A549 (cell line): ENCODE results near the gene DNAJB12. TPM values are rescaled to one million over a fixed set of nuclear protein-coding genes. Genes with fewer than 3 reads are reported as not detected.

Source experiments
- ATAC-seq, 2 experiments: fragments of 200-7000 bp in 1 of 2; fragments of >200 bp in 1 of 2; cut with Nextera tagmentation in 1 of 2; cut with Tn5 transposase in 1 of 2; 3 replicates each; pipeline versions ENCODE4 v1.8.0 to v1.9.1; 2018 to 2020; ENCODE audit warnings: mild to moderate bottlenecking in 1 of 2, moderate library complexity in 1 of 2
- CTCF ChIA-PET: fragments of 300-600 bp; sonication (Branson Sonifier 250); formaldehyde crosslinking; extraction: SDS; loops from one replicate; lab custom pipeline; 2021; ENCODE audit warnings: antibody characterized with exemption, inconsistent platforms; lab: Yijun Ruan, JAX
- POLR2A ChIA-PET: fragments of 350-600 bp; formaldehyde crosslinking; extraction: SDS; loops from one replicate; lab custom pipeline; 2021; ENCODE audit warnings: antibody characterized with exemption, inconsistent platforms; lab: Yijun Ruan, JAX
- DNase-seq, 2 experiments: peaks; one replicate each; pipeline versions ENCODE4 v3.0.0 to v3.0.0-alpha.2; 2011 to 2016; ENCODE audit warnings: low read depth in 1 of 2, low spot score in 1 of 2
- FAIRE-seq: peaks from 2 replicates; lab custom pipeline; 2011; peaks lifted over from hg19 to GRCh38; lab: Jason Lieb, UNC
- H3K27ac ChIP-seq, 2 experiments: fragments of >200 bp; sonication (Bioruptor Twin); formaldehyde crosslinking; 3 replicates each; pipeline ENCODE4 v1.5.1; 2016 to 2017
- H3K4me1 ChIP-seq: fragments of >200 bp; sonication (Bioruptor Twin); formaldehyde crosslinking; 3 replicates; pipeline ENCODE4 v1.6.1; 2016
- H3K4me2 ChIP-seq: fragments of >200 bp; sonication (Bioruptor Twin); formaldehyde crosslinking; 3 replicates; pipeline ENCODE4 v1.6.1; 2016
- H3K4me3 ChIP-seq: fragments of >200 bp; sonication (Bioruptor Twin); formaldehyde crosslinking; 3 replicates; pipeline ENCODE4 v1.5.1; 2016
- H3K9me3 ChIP-seq: fragments of >200 bp; sonication (Bioruptor Twin); formaldehyde crosslinking; 3 replicates; pipeline ENCODE4 v1.6.1; 2016
- ATOH8 ChIP-seq: fragments of 250-450 bp; sonication (Bioruptor Pico); IDR thresholded peaks from 2 replicates; pipeline ENCODE4 v1.5.0; 2020; ENCODE audit warnings: low read depth, mild to moderate bottlenecking, moderate library complexity
- CBX8 ChIP-seq: fragments of 200-600 bp; sonication (generic); IDR thresholded peaks from 2 replicates; pipeline ENCODE4 v1.6.1; 2016
- CEBPB ChIP-seq, 2 experiments: fragments of >200 bp in 1 of 2; sonication (Bioruptor Twin) in 1 of 2; formaldehyde crosslinking in 1 of 2; IDR thresholded peaks; 2 replicates each; pipeline ENCODE4 v1.6.1; 2012 to 2016
- CTCF ChIP-seq: fragments of >200 bp; sonication (Bioruptor Twin); formaldehyde crosslinking; IDR thresholded peaks from 3 replicates; pipeline ENCODE4 v1.5.1; 2016
- EP300 ChIP-seq, 2 experiments: fragments of >200 bp; sonication (Bioruptor Twin); formaldehyde crosslinking; IDR thresholded peaks; 2 replicates in 1 of 2; 3 replicates in 1 of 2; pipeline ENCODE4 v1.6.1; 2016 to 2017
- FOSB ChIP-seq: fragments of 250-450 bp; sonication (Bioruptor Pico); IDR thresholded peaks from 2 replicates; pipeline ENCODE4 v1.5.0; 2020; ENCODE audit warnings: mild to moderate bottlenecking, moderate library complexity
- FOSL2 ChIP-seq, 2 experiments: fragments of 450-650 bp in 1 of 2; fragments of >200 bp in 1 of 2; sonication (Bioruptor Twin) in 1 of 2; formaldehyde crosslinking; IDR thresholded peaks; 2 replicates each; pipeline versions ENCODE4 v1.5.0 to v1.6.1; 2016 to 2020; ENCODE audit warnings: mild to moderate bottlenecking in 1 of 2, moderate library complexity in 1 of 2
- HEYL ChIP-seq: fragments of 250-450 bp; sonication (Bioruptor Pico); IDR thresholded peaks from 2 replicates; pipeline ENCODE4 v1.8.0; 2021; ENCODE audit warnings: mild to moderate bottlenecking, moderate library complexity
- HMGXB4 ChIP-seq: fragments of 250-450 bp; sonication (Bioruptor Pico); IDR thresholded peaks from 2 replicates; pipeline ENCODE4 v1.5.0; 2021; ENCODE audit warnings: mild to moderate bottlenecking, moderate library complexity, borderline replicate concordance
- HOXA7 ChIP-seq: fragments of 250-450 bp; sonication (Bioruptor Pico); IDR thresholded peaks from 2 replicates; pipeline ENCODE4 v1.5.0; 2020; ENCODE audit warnings: mild to moderate bottlenecking, moderate library complexity
- HOXB13 ChIP-seq: fragments of 250-450 bp; sonication (Bioruptor Pico); IDR thresholded peaks from 2 replicates; pipeline ENCODE4 v1.5.0; 2020; ENCODE audit warnings: low read depth, mild to moderate bottlenecking, moderate library complexity
- HOXB5 ChIP-seq: fragments of 250-450 bp; sonication (Bioruptor Pico); IDR thresholded peaks from 2 replicates; pipeline ENCODE4 v1.5.0; 2020; ENCODE audit warnings: mild to moderate bottlenecking, moderate library complexity
- JUN ChIP-seq, 2 experiments: fragments of >200 bp; sonication (Bioruptor Twin); formaldehyde crosslinking; IDR thresholded peaks; 2 replicates in 1 of 2; 3 replicates in 1 of 2; pipeline ENCODE4 v1.6.1; 2016 to 2017
- JUNB ChIP-seq: fragments of >200 bp; sonication (Bioruptor Twin); formaldehyde crosslinking; IDR thresholded peaks from 2 replicates; pipeline ENCODE4 v1.6.1; 2016
- MAFK ChIP-seq: fragments of 450-650 bp; IDR thresholded peaks from 2 replicates; pipeline ENCODE4 v1.6.1; 2014; ENCODE audit not compliant: partially characterized antibody
- NR3C1 ChIP-seq: fragments of >200 bp; sonication (Bioruptor Twin); formaldehyde crosslinking; IDR thresholded peaks from 3 replicates; pipeline ENCODE4 v1.6.1; 2017
- PBX3 ChIP-seq: IDR thresholded peaks from 2 replicates; pipeline ENCODE4 v1.6.1; 2012
- RAD21 ChIP-seq, 2 experiments: fragments of >200 bp in 1 of 2; sonication (Bioruptor Twin) in 1 of 2; formaldehyde crosslinking in 1 of 2; IDR thresholded peaks in 1 of 2; conservative IDR thresholded peaks in 1 of 2; 2 replicates in 1 of 2; 3 replicates in 1 of 2; pipeline ENCODE4 v1.6.1; 2012 to 2018; ENCODE audit warnings: inconsistent platforms in 1 of 2
- RCOR1 ChIP-seq: fragments of 150-350 bp; IDR thresholded peaks from 2 replicates; pipeline ENCODE4 v1.6.1; 2014; ENCODE audit warnings: antibody characterized with exemption, low read length, low read depth
- TFCP2L1 ChIP-seq: fragments of 250-450 bp; sonication (Bioruptor Pico); IDR thresholded peaks from 2 replicates; pipeline ENCODE4 v1.5.0; 2021; ENCODE audit warnings: mild to moderate bottlenecking
- ZNF302 ChIP-seq: fragments of 250-450 bp; sonication (Bioruptor Pico); IDR thresholded peaks from 2 replicates; pipeline ENCODE4 v1.9.0; 2021; ENCODE audit warnings: inconsistent platforms, mild to moderate bottlenecking, moderate library complexity
- ZSCAN20 ChIP-seq: fragments of 250-450 bp; sonication (Bioruptor Pico); IDR thresholded peaks from 2 replicates; pipeline ENCODE4 v1.8.0; 2022; ENCODE audit warnings: mild to moderate bottlenecking, moderate library complexity
- WGBS: methylation state at CpG from one replicate; pipeline ENCODE4 v1.1.6; 2017; ENCODE audit errors: missing lambda C conversion rate; 5-methylcytosine and 5-hydroxymethylcytosine counted together
- polyA plus RNA-seq, 4 experiments: library from polyadenylated mRNA; depleted of rRNA in 3 of 4; stranded (reverse); fragments of >200 nt; fragmentation: RNase III in 1 of 4; extraction: RNeasy Plus Mini Kit Qiagen cat#74134 plus additional on column Dnase treatment in 1 of 4; gene quantifications; 2 replicates in 3 of 4; 3 replicates in 1 of 4; pipeline ENCODE4 v1.2.3, GENCODE V29; 2011 to 2017

DNAJB12 gene
- polyA plus RNA-seq, 2 of the 4 experiments (the other 2 are of a cell fraction): 21.5 to 26.7 TPM

GRCh38 chr10:72315611-72316385 is 38.9 kb downstream of the DNAJB12 start:
- 22% methylated on average over 2 of the region's 2 CpGs for WGBS
- no peak for TF ChIP-seq NR3C1
- TF ChIP-seq MAFK: no peak
- peak; percentile 90 for TF ChIP-seq HOXA7 (CRISPR knock-in tag)
- no peak for TF ChIP-seq ZSCAN20
- TF ChIP-seq FOSB (CRISPR knock-in tag): 0 out of 2 replicates have a peak, but pooled peaks have one; percentile 22
- TF ChIP-seq HOXB13 (CRISPR knock-in tag): peak; percentile 73; the same call in 1 of the 2 replicates
- peak; percentile 55 to 61; a peak in 2 of 4 replicates for TF ChIP-seq CEBPB (IDR thresholded peaks at IDR 0.05)
- peak in 1 of 2 experiments; percentile 54; a peak in 1 of 5 replicates for TF ChIP-seq JUN (IDR thresholded peaks at IDR 0.05)
- peak in 1 of 2 experiments; percentile 0; a peak in 1 of 5 replicates for TF ChIP-seq RAD21 (conservative IDR thresholded peaks at IDR 0.05 in 1 of 2, IDR thresholded peaks at IDR 0.05 in 1 of 2)
- no peak for TF ChIP-seq JUNB
- no peak for TF ChIP-seq CTCF
- no peak for TF ChIP-seq HMGXB4 (CRISPR knock-in tag)
- no peak for TF ChIP-seq RCOR1
- TF ChIP-seq PBX3: no peak
- 0 out of 2 replicates have a peak, but pooled peaks have one; percentile 49 for TF ChIP-seq HEYL (CRISPR knock-in tag)
- peak; percentile 49 to 74; a peak in 3 of 5 replicates for TF ChIP-seq EP300 (IDR thresholded peaks at IDR 0.05)
- no peak for TF ChIP-seq FOSL2 (IDR thresholded peaks at IDR 0.05)
- peak; percentile 35; the same call in 1 of the 2 replicates for TF ChIP-seq FOSL2 (CRISPR knock-in tag; IDR thresholded peaks at IDR 0.05)
- TF ChIP-seq ZNF302 (CRISPR knock-in tag): peak; percentile 17; the same call in 1 of the 2 replicates
- TF ChIP-seq HOXB5 (CRISPR knock-in tag): peak; percentile 23; the same call in 1 of the 2 replicates
- TF ChIP-seq ATOH8 (CRISPR knock-in tag): 0 out of 2 replicates have a peak, but pooled peaks have one; percentile 10
- TF ChIP-seq CBX8: no peak
- no peak for TF ChIP-seq TFCP2L1 (CRISPR knock-in tag)
- TF ChIP-seq, all 56 proteins: peak for 12
- peak overlapping the region; percentile 98 to 99 for H3K27ac ChIP-seq
- CTCF ChIA-PET: interaction anchor here (0.6 to 6.9 kb wide), 7 partner anchors 9 to 41 kb away, joined by 3 to 44 read pairs (median 3); no protein-coding TSS in a partner anchor
- no peaks in the 10 kb centered on the region for H3K9me3 ChIP-seq
- no peak overlapping the region for H3K4me3 ChIP-seq
- POLR2A ChIA-PET: interaction anchor here (1.0 to 2.3 kb wide), 5 partner anchors 18 to 44 kb away, joined by 3 to 16 read pairs (median 9); partner anchors contain the start of gene DDIT4
- H3K4me1 ChIP-seq: peaks cover 68% of the 10 kb centered on the region
- no peak for FAIRE-seq
- ATAC-seq: peak in 1 of 2 experiments; percentile 11; a peak in 3 of 6 replicates
- DNase-seq: peak in 1 of 2 experiments; percentile 85
- H3K4me2 ChIP-seq: peak overlapping the region; percentile 58
